Body of pancreas (tissue), 4 donors: ENCODE data around the gene PBX2. TPM values are rescaled to one million over a fixed set of nuclear protein-coding genes. Genes with fewer than 3 reads are reported as not detected.
A peak's percentile ranks its signal among the peaks of the same experiment; 100 is the strongest.

Source experiments
- ATAC-seq: fragments of 150-250 bp; one replicate; pipeline ENCODE4 v1.9.1; 2016
- DNase-seq, 4 donors: peaks; one replicate each; pipeline ENCODE4 v3.0.0-alpha.2; 2019
- H3K27ac ChIP-seq, 4 donors: fragments of 200-600 bp; sonication (generic); 1 replicate in 3 of 4; 2 replicates in 1 of 4; pipeline versions ENCODE4 v1.5.1 to v1.6.1; 2016 to 2019; ENCODE audit warnings: mild to moderate bottlenecking in 1 of 4, mixed read lengths in 1 of 4, moderate library complexity in 1 of 4
- H3K27me3 ChIP-seq, 2 donors: fragments of 200-600 bp; sonication (generic); one replicate each; pipeline ENCODE4 v1.6.0; 2016; ENCODE audit warnings: mild to moderate bottlenecking in 1 of 2
- H3K36me3 ChIP-seq, 2 donors: fragments of 200-600 bp; sonication (generic); replicated peaks in 1 of 2; 2 replicates each; pipeline ENCODE4 v1.5.1; 2016; ENCODE audit warnings: low read depth in 2 of 2; ENCODE audit not compliant: insufficient read depth in 1 of 2
- H3K4me1 ChIP-seq: fragments of 200-600 bp; sonication (generic); one replicate; pipeline ENCODE4 v1.6.0; 2016
- H3K4me3 ChIP-seq, 2 donors: fragments of 200-600 bp; sonication (generic); 1 replicate in 1 of 2; 2 replicates in 1 of 2; pipeline ENCODE4 v1.5.1; 2016 to 2019
- H3K9me3 ChIP-seq, 3 donors: fragments of 200-600 bp; sonication (generic); 1 replicate in 2 of 3; 2 replicates in 1 of 3; pipeline ENCODE4 v1.5.1; 2016
- POLR2A ChIP-seq, 3 donors: fragments of 450-650 bp; IDR thresholded peaks; one replicate each; pipeline ENCODE4 v1.6.1; 2016; ENCODE audit warnings: antibody characterized with exemption in 3 of 3, mild to moderate bottlenecking in 2 of 3
- WGBS, 2 donors: methylation state at CpG; one replicate each; pipeline ENCODE4 v1.1.5; 2017; 5-methylcytosine and 5-hydroxymethylcytosine counted together
- intact Hi-C: fragments of 100-400 bp; cut with DNase I; formaldehyde crosslinking; loops from one replicate; pipeline ENCODE4 v1.15.1; 2023
- total RNA-seq, 2 donors: library from RNA; depleted of rRNA; stranded (reverse); fragments of >200 nt; gene quantifications; one replicate each; pipeline ENCODE4 v1.1.0, GENCODE V29; 2016
- TF ChIP-seq, protein P1 (sequence below), 7 experiments: fragments of 450-650 bp in 4 of 7; fragments of 200-600 bp in 3 of 7; sonication (generic) in 3 of 7; IDR thresholded peaks; one replicate each; pipeline ENCODE4 v1.5.1; 2016 to 2019; ENCODE audit warnings: antibody characterized with exemption in 7 of 7

PBX2 gene, protein sequence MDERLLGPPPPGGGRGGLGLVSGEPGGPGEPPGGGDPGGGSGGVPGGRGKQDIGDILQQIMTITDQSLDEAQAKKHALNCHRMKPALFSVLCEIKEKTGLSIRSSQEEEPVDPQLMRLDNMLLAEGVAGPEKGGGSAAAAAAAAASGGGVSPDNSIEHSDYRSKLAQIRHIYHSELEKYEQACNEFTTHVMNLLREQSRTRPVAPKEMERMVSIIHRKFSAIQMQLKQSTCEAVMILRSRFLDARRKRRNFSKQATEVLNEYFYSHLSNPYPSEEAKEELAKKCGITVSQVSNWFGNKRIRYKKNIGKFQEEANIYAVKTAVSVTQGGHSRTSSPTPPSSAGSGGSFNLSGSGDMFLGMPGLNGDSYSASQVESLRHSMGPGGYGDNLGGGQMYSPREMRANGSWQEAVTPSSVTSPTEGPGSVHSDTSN
- 10 to 100 TPM; 28.8 to 31.3 TPM for total RNA-seq

DNA sequence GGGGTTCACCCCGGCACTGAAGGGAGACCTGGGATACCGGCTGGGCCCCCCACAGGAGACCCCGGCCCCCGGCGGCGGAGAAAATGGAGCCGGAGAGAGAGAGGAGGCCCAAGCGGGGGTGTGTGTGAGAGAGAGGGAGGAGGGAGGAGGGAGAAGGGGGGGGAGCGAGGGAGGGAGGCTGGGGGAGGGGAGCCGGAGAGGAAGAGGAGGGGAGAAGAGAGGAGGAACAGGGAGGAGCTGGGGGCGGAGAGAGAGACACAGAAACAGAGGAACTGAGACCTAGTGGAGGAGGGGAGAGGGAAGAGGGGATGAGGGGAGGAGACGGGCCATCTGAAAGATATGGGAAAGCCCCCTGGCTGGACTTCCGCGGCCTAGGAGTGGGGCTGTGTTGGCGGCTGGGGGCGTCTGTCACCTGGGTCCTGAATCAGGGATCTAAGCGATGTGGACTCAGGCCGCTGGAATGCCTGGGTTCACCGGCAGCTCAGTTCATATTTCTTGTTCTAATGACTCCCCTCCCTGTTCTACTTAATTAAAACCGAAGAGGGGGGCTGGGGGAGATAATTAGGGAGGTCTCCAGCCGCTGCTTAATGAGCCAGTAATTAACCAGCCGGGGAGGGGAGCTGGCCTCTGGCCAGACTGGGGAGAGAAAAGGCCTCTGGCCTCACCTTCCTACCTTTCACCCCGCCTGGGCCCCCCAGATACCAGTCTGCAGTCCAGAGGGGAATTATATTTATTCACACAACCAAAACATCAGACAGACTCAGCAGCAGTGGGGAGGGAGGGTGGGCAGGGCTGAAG lies at the start of gene PBX2:
Gene PBX2 (minus strand): TSS at position 149 of the 798 bp plus-strand sequence. CDS start 287 bp downstream, outside the sequence.
- H3K4me1 ChIP-seq: peaks cover 41% of the 10 kb centered on the region
- DNase-seq (peak; percentile 88 to 94 (median 90)), ATAC-seq (peak; percentile 85)
- intact Hi-C loops: no loop called here
- peak within 1 kb of the TSS; percentile 42 to 90 for H3K4me3 ChIP-seq
- no peaks in the 10 kb centered on the region for H3K27me3 ChIP-seq
- H3K27ac ChIP-seq: peak within 1 kb of the TSS; percentile 86 to 97 (median 89)
- H3K36me3 ChIP-seq: peaks cover 0 to 2% of the 10 kb centered on the region in 2 donors
- peak in 2 of 3 donors; percentile 72 to 84 for TF ChIP-seq POLR2A (IDR thresholded peaks at IDR 0.05)
- TF ChIP-seq, protein P1, sequence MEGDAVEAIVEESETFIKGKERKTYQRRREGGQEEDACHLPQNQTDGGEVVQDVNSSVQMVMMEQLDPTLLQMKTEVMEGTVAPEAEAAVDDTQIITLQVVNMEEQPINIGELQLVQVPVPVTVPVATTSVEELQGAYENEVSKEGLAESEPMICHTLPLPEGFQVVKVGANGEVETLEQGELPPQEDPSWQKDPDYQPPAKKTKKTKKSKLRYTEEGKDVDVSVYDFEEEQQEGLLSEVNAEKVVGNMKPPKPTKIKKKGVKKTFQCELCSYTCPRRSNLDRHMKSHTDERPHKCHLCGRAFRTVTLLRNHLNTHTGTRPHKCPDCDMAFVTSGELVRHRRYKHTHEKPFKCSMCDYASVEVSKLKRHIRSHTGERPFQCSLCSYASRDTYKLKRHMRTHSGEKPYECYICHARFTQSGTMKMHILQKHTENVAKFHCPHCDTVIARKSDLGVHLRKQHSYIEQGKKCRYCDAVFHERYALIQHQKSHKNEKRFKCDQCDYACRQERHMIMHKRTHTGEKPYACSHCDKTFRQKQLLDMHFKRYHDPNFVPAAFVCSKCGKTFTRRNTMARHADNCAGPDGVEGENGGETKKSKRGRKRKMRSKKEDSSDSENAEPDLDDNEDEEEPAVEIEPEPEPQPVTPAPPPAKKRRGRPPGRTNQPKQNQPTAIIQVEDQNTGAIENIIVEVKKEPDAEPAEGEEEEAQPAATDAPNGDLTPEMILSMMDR (IDR thresholded peaks at IDR 0.05): no peak
- WGBS, 2 donors: 1 to 2% methylated on average over 13 to 22 of the region's 23 CpGs
- H3K9me3 ChIP-seq: no peaks in the 10 kb centered on the region

DNA sequence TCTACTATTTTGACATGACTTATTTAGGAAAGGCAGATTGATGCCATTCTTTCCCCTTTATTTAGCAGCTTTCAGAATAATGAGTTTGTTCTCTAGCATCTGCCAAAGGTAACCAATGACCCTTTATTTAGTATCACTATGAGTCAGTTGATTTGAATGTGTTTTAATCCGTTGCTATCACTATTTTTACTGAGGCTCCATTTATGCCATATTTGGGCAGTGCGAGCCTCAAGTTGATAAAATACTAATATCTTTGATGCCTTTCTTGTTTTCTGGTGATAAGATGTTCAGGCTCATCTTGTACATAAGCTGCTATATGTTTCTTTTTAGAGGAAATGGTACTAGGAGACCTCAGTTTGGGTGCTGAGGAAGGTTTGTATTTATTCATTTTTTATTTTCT lies 49.5 kb upstream of the PBX2 start:
- no peak for DNase-seq
- no peaks in the 10 kb centered on the region for H3K4me1 ChIP-seq
- no peak for TF ChIP-seq POLR2A (IDR thresholded peaks at IDR 0.05)
- TF ChIP-seq, protein P1 (IDR thresholded peaks at IDR 0.05): no peak
- no peaks in the 10 kb centered on the region for H3K27me3 ChIP-seq
- no peaks in the 10 kb centered on the region for H3K36me3 ChIP-seq
- WGBS, 2 donors: 72 to 74% methylated on average over 2 of the region's 2 CpGs
- no peak for ATAC-seq
- H3K27ac ChIP-seq: no peak overlapping the region
- no peak overlapping the region for H3K4me3 ChIP-seq
- H3K9me3 ChIP-seq: no peaks in the 10 kb centered on the region
- intact Hi-C loops: no loop called here

DNA sequence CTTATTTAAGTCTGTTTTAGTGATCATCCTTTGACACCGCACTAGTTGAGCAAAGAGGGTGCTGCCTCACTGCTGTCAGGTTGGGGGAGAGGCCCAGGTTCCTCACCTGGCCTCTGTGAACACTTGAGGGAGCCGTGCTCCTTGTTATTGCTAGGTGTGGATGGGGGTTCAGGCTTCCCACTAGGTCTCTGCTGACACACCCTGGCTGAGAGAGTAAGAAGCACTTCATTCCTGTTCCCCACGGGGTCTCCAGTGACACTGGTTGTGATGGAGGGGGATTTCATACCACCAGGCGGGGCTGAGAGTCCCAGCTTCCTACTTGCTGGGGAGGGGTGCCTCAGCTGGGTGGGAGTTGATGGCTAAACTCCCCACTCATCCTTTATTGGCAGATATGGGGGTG lies 44.9 kb upstream of the PBX2 start:
- Histone ChIP-seq H3K4me3 (no peak overlapping the region), H3K27me3 (no peaks in the 10 kb centered on the region), H3K4me1 (no peaks in the 10 kb centered on the region), H3K27ac (no peak overlapping the region), H3K36me3 (no peaks in the 10 kb centered on the region), H3K9me3 (no peaks in the 10 kb centered on the region)
- no peak for TF ChIP-seq POLR2A (IDR thresholded peaks at IDR 0.05)
- TF ChIP-seq, protein P1 (IDR thresholded peaks at IDR 0.05): no peak
- no peak for ATAC-seq
- 45 to 67% methylated on average over 4 of the region's 4 CpGs for WGBS, 2 donors
- DNase-seq: no peak
- intact Hi-C loops: no loop called here

DNA sequence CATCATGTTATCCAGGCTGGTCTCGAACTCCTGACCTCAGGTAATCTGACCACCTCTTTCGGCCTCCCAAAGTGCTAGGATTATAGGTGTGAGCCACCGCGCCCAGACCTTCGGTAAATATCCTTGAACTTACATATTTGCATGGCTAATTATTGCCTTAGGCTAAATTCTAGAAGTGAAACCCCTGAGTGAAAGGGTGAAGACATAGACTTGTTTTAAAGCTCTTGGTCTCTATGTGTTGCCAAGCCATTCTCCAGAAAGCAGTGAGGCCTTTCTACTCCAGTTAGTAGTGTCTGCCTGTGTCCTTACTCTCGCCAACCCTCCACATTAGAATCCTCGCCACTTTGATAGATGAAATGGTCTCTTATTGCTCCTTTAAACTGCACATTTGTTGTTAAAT lies 36.4 kb upstream of the PBX2 start:
- ATAC-seq (no peak), DNase-seq (no peak)
- 84 to 91% methylated on average over 7 of the region's 7 CpGs for WGBS, 2 donors
- Histone ChIP-seq H3K27me3 (no peaks in the 10 kb centered on the region), H3K27ac (no peak overlapping the region), H3K9me3 (no peaks in the 10 kb centered on the region), H3K4me3 (no peak overlapping the region), H3K4me1 (no peaks in the 10 kb centered on the region), H3K36me3 (no peaks in the 10 kb centered on the region)
- intact Hi-C loops: no loop called here
- no peak for TF ChIP-seq POLR2A (IDR thresholded peaks at IDR 0.05)
- TF ChIP-seq, protein P1 (IDR thresholded peaks at IDR 0.05): no peak
